ENCODE data around the gene DIAPH3.

DIAPH3 gene

GRCh38 chr13:59659981-59660380, 503.7 kb downstream of the DIAPH3 start:
- no peak for DNase-seq (ENCODE audit: extremely low read depth, low read depth)
- no peak for TF ChIP-seq CTCF (IDR thresholded peaks at IDR 0.05; ENCODE audit: low read depth, low read length)

DNA sequence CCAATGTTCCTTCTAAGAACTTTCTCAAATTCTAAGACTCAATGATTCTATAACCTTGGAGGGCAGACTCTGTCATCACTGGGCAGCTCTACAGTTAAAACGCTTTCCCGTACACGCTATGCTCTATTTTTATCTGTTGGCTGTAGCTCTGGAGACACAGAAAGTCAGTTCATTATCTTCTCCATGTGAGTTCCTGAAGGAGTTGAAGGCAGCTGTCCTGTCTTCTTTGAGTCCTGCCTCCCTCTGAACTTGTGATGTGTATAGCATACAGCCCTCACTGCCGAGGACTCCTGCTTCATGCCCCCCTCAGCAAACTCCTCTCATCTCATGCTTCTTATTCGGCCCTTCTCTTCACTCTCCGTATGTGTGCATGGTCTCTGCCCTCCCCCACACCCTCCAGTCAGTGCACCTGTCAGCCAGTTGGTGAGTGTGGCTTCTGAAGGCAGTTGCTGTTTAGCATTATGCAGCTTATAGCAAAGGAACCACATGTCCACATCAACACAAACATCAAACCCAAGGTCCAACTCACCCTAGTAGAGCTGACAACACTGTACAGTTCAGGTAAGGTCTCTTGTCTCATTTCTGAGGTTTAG, 504.9 kb downstream of the DIAPH3 start:
- DNase-seq (ENCODE audit: extremely low read depth, low read depth) = no peak
- no peak for TF ChIP-seq CTCF (IDR thresholded peaks at IDR 0.05; ENCODE audit: low read depth, low read length)

DNA sequence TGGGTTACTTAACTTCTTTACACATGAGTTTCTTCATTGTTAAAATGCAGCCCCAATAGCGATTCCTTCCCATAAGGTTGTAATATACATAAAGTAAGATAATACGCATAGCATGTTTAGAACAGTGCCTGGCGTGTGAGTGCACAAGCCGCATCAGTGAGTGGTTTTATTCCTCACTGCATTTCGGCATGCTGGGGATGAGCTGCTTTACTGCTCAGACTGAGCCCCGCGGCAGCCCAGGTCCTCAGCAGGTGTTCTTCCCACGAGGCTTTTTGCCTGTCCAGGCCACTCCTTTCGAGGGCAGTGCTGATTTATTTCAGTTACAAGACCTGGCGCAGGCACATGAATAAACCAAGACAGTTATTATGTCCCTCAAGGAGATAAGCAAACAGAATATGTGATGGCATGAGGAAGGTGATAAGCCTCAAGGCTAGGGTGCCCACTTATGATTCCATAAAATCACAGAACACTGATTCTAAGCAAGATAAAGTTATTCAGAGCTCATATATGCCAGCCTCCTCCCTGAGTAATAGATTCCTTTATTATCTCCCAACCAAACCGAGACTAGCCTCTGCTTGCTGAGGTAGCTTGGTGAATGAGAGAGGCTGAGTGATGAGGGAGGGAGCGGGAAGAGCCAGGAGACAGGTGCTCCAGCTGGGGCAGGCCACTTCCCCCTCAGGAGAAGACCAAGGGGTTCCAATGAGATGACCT, 505.5 kb downstream of the DIAPH3 start:
- TF ChIP-seq CTCF (IDR thresholded peaks at IDR 0.05; ENCODE audit: low read depth, low read length) = no peak
- no peak for DNase-seq (ENCODE audit: extremely low read depth, low read depth)

- no peak for DNase-seq (ENCODE audit: extremely low read depth, low read depth)
Measured at GRCh38 chr13:59653916-59654315, 509.8 kb downstream of the DIAPH3 start.

DNA sequence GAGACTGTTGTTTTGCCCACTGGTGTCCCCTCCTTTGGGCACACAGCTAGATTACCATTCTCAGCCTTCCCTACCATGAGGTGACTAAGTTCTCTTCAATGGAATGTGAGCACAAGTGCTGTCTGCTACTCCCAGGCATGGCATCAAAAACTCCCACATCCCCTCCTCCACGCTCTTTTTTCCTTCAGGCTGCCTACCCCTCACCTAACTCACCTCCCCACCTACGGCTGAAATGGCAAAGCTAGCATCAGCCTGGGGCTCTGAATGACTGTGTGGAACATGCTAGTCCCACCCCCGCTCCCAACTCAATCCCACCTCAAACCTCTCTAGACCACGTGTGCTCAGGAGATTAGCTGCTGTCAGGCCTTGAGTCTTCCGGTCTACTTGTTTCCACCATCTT, 512.2 kb downstream of the DIAPH3 start:
- no peak for TF ChIP-seq CTCF (IDR thresholded peaks at IDR 0.05; ENCODE audit: low read depth, low read length)
- no peak for DNase-seq (ENCODE audit: extremely low read depth, low read depth)

More at GRCh38 chr13:59653916-59654315, 509.8 kb downstream of the DIAPH3 start:
- TF ChIP-seq CTCF (IDR thresholded peaks at IDR 0.05; ENCODE audit: low read depth, low read length) = no peak

DNA sequence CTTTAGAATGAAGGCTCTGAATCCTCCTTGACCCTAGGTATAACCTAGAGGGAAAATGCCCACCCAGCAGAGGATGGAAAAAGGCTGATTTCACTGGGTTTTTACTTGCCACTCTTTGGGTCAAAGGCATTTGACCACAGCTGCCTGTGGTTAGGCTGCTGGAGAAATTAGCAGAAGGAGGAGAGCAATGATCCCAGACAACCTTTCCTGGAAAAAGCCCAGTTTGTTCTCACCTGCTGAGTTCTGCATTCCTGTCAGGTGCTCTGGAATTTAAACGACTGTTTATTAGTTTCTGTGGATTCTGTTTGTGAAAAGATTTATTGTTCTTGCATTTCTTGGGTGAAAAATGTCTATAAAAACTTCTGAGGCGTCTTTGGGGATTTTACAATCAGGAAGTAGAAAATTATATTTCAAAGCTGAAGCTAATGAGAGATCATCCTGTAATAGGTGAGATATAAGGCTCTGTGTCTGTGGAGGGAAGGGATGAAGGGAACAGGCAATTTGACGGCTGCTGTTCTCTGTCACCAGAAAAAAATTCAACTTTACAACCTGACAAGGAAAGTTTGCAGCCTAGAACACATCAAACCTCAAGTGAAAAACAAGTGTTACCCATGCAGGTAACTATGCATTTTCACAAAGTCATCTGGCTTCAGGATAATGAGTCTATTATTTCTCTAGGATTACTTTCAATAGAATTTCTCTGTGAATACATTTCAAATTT, 519.7 kb downstream of the DIAPH3 start:
- TF ChIP-seq CTCF (IDR thresholded peaks at IDR 0.05; ENCODE audit: low read depth, low read length) = no peak
- no peak for DNase-seq (ENCODE audit: extremely low read depth, low read depth)

GRCh38 chr13:59643364-59643841, 520.3 kb downstream of the DIAPH3 start:
- no peak for TF ChIP-seq CTCF (IDR thresholded peaks at IDR 0.05; ENCODE audit: low read depth, low read length)
- no peak for DNase-seq (ENCODE audit: extremely low read depth, low read depth)

Data from AG09319 (cell line).